NCI-H345 treated with DMSO at 0.1 percent for 48 hours (cell line): ENCODE data around the gene CYP4V2.

Source experiments
- DNase-seq: peaks from one replicate; lab custom pipeline; 2025; ENCODE audit not compliant: unreplicated experiment; lab: John Stamatoyannopoulos, UW

Gene CYP4V2

DNA sequence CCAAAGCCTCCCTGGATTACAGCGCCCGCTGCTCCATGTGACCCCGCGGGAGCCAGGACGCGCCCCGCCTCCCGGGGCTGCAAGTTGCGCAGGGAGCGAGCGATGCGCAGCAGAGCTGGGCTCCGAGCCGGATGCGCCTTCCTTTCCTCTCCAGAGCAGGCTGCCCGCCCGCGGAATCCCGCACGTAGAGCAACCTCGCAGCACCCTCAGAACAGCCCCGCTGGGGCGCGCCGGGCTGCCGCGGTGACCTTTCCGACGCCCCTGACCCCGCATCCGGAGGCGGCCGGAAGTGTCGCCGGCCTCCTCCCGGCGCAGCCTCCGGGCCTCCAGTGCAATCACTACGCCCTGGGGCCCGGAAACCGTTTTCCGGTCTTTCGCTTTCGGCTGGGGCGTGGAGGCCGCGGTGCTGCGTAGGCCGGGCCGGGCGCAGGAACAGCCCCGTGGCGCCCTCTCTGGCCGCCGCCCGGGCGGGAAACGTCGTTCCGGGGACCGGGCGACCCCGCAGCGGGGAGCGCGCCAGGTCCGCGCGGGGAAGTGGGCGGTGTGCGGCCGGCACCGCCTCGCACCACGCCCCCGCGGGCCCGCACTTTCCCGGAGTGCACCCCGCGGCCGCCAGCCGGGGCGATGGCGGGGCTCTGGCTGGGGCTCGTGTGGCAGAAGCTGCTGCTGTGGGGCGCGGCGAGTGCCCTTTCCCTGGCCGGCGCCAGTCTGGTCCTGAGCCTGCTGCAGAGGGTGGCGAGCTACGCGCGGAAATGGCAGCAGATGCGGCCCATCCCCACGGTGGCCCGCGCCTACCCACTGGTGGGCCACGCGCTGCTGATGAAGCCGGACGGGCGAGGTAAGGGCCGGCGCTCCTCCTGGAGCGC, at the start of gene CYP4V2:
Gene CYP4V2 (plus strand): TSS at position 368 of the 866 bp plus-strand sequence. CDS start 257 bp downstream, at position 625.
- no peak for DNase-seq

DNA sequence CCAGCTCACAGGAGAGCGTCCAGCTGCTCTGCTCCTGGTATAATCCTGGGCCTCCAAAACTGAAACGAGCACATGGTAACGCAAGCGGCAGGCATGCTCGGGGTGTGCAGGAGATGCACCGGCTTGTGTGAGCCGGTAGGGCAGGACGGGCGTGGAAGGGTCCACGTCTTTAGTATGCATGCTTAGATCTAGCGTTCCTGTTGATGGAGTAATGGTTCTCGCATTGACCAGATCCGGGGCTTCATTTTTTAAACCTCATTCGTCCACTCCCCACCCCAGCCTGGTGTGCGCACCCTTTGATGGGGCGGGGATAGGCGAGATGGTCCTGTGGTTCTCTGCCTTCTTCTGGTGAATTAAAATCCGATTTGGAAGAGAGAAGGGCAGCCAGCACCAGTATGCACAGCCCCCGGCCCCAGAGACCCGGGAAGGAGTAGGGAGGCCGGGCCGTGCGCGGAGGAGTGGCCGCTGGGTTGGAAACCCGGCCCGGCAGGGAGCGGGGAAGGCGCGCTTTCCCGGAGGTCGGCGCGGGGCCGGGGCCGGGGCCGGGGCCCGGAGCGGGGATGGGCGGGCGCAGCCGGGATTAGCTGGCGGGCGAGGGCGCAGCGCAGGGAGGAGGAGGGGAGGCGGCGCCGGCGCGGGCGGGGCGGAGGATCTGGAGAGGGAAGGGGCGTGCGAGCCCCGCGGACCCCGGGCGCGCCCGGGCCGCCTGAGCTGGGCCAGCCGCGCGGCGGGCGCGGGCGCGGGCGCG, 47.0 kb upstream of the CYP4V2 start:
- DNase-seq = no peak

GRCh38 chr4:186144946-186145569, 46.3 kb upstream of the CYP4V2 start:
- no peak for DNase-seq

GRCh38 chr4:186146458-186146857, 44.9 kb upstream of the CYP4V2 start:
- no peak for DNase-seq

DNA sequence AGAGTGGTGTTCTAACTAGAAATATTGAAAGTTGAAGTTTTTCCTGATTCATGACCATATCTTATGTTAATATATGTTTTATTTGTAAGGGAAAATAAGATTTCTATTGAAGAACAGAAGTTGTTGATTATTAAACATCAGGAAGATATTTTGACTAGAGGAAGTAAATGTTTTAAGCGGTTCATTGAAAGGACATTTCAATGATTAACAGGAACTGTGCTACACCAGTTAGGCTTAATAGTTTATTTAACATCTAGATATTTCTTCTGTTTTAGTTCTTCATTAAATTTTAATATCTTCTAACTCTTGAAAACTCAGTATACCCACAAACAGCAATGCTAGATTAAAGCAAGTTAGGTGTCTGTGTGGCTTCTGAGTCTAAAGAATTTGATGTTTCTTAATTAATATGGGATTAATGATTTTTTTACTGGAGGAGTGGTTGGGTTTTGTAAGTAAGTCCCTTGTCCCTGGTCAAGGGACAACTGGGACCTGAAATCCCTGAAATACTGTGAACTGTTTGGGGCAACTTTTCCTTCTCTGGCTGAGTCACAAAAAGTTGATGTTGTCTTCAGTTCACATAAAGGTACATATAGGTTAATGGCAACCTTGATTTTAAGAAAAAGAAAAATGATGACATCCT, 42.9 kb upstream of the CYP4V2 start:
- DNase-seq = no peak

- no peak for DNase-seq
These were observed 41.5 kb upstream of the CYP4V2 start for GRCh38 chr4:186149872-186150271.

DNA sequence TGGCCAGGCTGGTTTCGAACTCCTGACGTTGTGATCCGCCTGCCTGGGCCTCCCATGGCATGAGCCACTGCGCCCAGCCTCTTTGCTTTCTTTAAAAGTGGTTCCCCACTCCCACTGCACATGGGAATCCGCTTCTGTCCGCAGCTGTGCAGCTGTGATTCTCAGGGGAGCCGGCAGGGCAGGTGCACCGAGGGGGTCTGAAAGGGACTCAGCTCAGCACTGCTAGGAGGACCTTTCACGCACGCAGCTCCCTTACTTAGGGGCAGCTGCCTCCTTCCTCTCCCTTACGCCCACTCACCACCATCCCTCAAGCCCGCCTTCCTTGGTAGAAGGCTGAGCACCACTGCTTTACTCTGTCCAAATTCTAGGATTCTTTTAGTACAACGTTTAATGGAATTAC, 40.4 kb upstream of the CYP4V2 start:
- no peak for DNase-seq

DNA sequence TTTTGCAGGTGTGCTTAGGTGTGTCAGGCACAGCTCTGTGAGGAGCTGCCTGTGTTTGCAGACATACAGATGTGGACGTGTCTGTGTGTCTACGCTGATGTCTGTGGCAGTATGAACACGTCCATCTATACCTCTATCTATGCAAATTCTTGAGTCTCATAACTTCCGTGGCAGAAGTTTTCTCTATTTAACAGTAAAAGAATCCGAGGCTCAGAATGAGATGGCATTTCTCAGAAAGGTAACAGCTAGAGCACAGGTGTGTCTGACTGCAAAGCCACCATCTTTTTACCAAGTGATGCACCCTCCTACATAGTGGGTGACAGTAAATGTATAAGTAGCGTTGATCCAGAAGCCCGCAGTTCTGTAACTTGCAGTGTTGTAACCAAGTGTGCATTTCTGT, 39.9 kb upstream of the CYP4V2 start:
- no peak for DNase-seq

GRCh38 chr4:186158021-186158813, 33.1 kb upstream of the CYP4V2 start:
- DNase-seq = no peak

DNA sequence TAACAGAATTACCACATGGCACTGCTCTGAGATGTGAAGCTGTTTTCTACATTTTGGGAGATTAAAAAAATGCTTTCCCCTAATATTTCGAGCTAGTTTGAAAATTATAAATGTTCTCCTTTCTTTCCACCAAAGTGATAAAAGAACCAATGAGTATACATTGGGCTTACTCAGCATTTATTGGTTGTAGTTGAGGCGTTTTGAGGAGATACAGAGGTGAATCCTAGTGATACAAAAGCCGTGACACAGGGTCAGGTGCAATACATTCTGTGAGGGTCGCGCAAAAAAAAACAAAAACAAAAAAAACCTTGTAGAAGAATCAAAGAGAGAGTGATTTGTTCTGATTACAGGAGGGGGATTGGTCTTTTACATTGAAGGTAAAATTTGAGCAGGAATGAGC, 32.4 kb upstream of the CYP4V2 start:
- DNase-seq = no peak

- no peak for DNase-seq
These were observed 31.8 kb upstream of the CYP4V2 start for GRCh38 chr4:186159613-186160012.

- no peak for DNase-seq
These were observed 30.2 kb upstream of the CYP4V2 start for GRCh38 chr4:186161138-186161537.

- DNase-seq = no peak
These were observed 24.4 kb upstream of the CYP4V2 start for GRCh38 chr4:186166852-186167512.

GRCh38 chr4:186167605-186168004, 23.8 kb upstream of the CYP4V2 start:
- no peak for DNase-seq

GRCh38 chr4:186168750-186169149, 22.6 kb upstream of the CYP4V2 start:
- no peak for DNase-seq

- DNase-seq = no peak
These were observed 21.9 kb upstream of the CYP4V2 start for GRCh38 chr4:186169333-186169944.

DNA sequence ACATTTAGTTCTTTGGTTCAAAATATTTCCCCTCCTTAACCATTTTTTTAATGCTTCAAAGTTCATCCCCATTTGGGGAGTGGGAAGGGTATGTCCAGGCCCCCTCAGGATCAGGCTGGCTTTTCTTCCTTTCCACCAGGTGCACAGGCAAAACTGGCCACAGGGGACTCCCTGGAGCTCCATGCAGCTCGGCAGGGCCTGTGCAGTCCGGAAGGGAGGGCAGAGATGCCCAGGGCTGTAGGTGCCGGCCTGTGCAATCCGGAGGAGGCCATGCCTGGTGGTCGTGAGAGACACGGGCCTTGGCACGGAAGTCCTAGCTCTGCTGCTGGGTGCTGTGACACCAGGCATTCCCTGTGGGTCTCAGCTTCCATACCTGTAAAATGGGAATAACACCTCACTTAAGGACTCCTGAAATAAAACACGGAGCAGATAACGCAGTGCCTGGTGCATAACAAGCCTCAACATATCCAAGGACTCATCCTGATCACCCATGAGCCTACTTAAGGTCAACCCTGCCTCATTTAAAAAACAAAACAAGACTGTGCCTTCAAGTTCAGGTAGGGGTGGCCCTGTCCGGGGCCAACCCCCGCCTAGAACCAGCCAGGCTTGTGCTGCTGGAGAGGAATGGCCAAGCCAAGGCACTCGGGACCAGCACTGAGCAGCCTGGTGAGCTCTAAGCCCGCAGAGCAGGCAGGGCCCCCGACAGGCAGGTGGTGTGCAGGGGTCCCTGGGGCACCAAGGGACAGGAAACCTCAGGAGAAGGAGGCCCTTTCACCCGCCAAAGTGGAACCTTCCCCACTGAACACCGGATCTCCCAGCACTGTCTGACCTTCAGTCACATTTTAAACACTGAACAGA, 21.2 kb upstream of the CYP4V2 start:
- DNase-seq = no peak

DNA sequence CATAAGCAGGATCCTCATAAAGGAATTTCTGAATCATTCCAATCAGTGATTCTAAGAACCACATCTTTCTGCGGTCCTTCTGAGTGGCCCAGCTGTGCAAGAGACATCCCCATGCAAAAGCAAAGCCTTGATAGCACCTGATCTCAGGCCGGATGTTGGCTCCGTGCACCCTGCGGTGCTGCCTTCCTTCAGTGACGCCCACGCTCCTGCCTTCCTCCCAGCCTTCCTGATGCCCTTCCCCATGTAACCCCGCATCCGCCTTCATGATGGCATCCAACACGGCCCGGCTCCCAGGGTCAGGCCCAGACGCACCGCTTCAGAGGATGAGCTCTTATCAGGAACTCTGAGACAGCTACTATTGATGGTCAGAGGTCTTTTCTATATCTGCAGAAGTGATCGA, 20.4 kb upstream of the CYP4V2 start:
- DNase-seq = no peak

GRCh38 chr4:186172546-186172945, 18.8 kb upstream of the CYP4V2 start:
- DNase-seq = no peak
